Thoracic aorta (tissue), 2 donors: ENCODE results near the gene IL17RA. TPM values are rescaled to one million over a fixed set of nuclear protein-coding genes. Genes with fewer than 3 reads are reported as not detected.
"Not testable (repeated sequence)": the region's sequence is repeated elsewhere in the genome, so short reads cannot be mapped to it uniquely, and the experiment has no call there.

Experiments
- ATAC-seq: fragments of 150-250 bp; one replicate; pipeline ENCODE4 v1.8.0; 2017; ENCODE audit warnings: low read depth; ENCODE audit not compliant: insufficient number of reproducible peaks, low FRiP score
- DNase-seq: peaks from one replicate; pipeline ENCODE4 v3.0.0-alpha.2; 2020; ENCODE audit warnings: low spot score
- H3K27ac ChIP-seq, 2 donors: fragments of 200-600 bp; sonication (generic); 1 replicate in 1 of 2; 2 replicates in 1 of 2; pipeline ENCODE4 v1.5.1; 2016; ENCODE audit warnings: mild to moderate bottlenecking in 2 of 2, moderate library complexity in 2 of 2
- H3K27me3 ChIP-seq: fragments of 200-600 bp; sonication (generic); replicated peaks from 2 replicates; pipeline ENCODE4 v1.6.0; 2016; ENCODE audit warnings: mild to moderate bottlenecking; ENCODE audit not compliant: insufficient read depth
- H3K36me3 ChIP-seq: fragments of 200-600 bp; sonication (generic); one replicate; pipeline ENCODE4 v1.5.1; 2016
- H3K4me1 ChIP-seq, 2 donors: fragments of 200-600 bp; sonication (generic); 1 replicate in 1 of 2; 2 replicates in 1 of 2; pipeline versions ENCODE4 v1.5.1 to v1.6.0; 2016; ENCODE audit warnings: low read depth in 2 of 2, mild to moderate bottlenecking in 1 of 2; ENCODE audit not compliant: control insufficient read depth in 1 of 2
- H3K4me3 ChIP-seq: fragments of 200-600 bp; sonication (generic); 2 replicates; pipeline ENCODE4 v1.5.1; 2016; ENCODE audit warnings: mild to moderate bottlenecking
- H3K9me3 ChIP-seq: fragments of 200-600 bp; sonication (generic); 2 replicates; pipeline ENCODE4 v1.5.1; 2016
- total RNA-seq, 2 donors: library from RNA; depleted of rRNA; stranded (reverse); fragments of >200 nt; gene quantifications; one replicate each; pipeline versions ENCODE4 v1.1.0 to v1.2.3, GENCODE V29; 2016
- TF ChIP-seq, protein P1 (sequence below): fragments of 200-600 bp; sonication (generic); IDR thresholded peaks from one replicate; pipeline ENCODE4 v1.5.1; 2019; ENCODE audit warnings: antibody characterized with exemption

Gene IL17RA, protein sequence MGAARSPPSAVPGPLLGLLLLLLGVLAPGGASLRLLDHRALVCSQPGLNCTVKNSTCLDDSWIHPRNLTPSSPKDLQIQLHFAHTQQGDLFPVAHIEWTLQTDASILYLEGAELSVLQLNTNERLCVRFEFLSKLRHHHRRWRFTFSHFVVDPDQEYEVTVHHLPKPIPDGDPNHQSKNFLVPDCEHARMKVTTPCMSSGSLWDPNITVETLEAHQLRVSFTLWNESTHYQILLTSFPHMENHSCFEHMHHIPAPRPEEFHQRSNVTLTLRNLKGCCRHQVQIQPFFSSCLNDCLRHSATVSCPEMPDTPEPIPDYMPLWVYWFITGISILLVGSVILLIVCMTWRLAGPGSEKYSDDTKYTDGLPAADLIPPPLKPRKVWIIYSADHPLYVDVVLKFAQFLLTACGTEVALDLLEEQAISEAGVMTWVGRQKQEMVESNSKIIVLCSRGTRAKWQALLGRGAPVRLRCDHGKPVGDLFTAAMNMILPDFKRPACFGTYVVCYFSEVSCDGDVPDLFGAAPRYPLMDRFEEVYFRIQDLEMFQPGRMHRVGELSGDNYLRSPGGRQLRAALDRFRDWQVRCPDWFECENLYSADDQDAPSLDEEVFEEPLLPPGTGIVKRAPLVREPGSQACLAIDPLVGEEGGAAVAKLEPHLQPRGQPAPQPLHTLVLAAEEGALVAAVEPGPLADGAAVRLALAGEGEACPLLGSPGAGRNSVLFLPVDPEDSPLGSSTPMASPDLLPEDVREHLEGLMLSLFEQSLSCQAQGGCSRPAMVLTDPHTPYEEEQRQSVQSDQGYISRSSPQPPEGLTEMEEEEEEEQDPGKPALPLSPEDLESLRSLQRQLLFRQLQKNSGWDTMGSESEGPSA
- total RNA-seq, result 10 to 100 TPM; 28.4 to 34.1 TPM

DNA sequence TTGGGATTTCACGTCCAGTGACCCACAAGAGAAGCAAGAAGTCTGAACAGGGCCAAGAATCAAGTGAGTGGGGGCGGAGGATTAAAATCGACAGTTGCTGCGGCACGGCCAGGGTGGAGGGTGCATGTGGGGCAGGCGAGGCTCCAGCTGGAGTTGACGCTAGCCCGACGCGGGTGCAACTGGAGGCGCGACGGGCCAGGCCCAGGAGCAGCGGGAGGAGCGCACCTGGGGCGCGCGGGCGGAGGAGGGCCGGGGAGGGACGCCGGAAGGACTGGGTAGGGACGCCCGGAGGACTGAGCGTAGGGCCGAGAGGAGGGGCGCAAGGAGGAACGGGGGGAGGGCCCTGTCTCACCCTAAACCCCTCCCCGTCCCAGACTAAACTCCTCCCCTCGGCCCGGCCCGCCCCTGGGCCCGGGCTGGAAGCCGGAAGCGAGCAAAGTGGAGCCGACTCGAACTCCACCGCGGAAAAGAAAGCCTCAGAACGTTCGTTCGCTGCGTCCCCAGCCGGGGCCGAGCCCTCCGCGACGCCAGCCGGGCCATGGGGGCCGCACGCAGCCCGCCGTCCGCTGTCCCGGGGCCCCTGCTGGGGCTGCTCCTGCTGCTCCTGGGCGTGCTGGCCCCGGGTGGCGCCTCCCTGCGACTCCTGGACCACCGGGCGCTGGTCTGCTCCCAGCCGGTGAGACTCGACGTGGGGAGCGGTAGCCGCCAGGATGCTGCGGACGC, at the start of gene IL17RA:
IL17RA (plus strand) TSS at position 447 of the 723 bp plus-strand sequence; CDS start at position 539, 92 bp downstream.
- TF ChIP-seq, protein P1, sequence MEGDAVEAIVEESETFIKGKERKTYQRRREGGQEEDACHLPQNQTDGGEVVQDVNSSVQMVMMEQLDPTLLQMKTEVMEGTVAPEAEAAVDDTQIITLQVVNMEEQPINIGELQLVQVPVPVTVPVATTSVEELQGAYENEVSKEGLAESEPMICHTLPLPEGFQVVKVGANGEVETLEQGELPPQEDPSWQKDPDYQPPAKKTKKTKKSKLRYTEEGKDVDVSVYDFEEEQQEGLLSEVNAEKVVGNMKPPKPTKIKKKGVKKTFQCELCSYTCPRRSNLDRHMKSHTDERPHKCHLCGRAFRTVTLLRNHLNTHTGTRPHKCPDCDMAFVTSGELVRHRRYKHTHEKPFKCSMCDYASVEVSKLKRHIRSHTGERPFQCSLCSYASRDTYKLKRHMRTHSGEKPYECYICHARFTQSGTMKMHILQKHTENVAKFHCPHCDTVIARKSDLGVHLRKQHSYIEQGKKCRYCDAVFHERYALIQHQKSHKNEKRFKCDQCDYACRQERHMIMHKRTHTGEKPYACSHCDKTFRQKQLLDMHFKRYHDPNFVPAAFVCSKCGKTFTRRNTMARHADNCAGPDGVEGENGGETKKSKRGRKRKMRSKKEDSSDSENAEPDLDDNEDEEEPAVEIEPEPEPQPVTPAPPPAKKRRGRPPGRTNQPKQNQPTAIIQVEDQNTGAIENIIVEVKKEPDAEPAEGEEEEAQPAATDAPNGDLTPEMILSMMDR, result no peak
- peaks cover 13 to 24% of the 10 kb centered on the region in 2 donors for H3K4me1 ChIP-seq
- H3K27ac ChIP-seq, result peak within 1 kb of the TSS; percentile 82 to 89
- H3K36me3 ChIP-seq, result no peaks in the 10 kb centered on the region
- DNase-seq (peak; percentile 51), ATAC-seq (peak; percentile 83)
- H3K4me3 ChIP-seq, result peak within 1 kb of the TSS; percentile 98
- no peaks in the 10 kb centered on the region for H3K9me3 ChIP-seq
- no peaks in the 10 kb centered on the region for H3K27me3 ChIP-seq

DNA sequence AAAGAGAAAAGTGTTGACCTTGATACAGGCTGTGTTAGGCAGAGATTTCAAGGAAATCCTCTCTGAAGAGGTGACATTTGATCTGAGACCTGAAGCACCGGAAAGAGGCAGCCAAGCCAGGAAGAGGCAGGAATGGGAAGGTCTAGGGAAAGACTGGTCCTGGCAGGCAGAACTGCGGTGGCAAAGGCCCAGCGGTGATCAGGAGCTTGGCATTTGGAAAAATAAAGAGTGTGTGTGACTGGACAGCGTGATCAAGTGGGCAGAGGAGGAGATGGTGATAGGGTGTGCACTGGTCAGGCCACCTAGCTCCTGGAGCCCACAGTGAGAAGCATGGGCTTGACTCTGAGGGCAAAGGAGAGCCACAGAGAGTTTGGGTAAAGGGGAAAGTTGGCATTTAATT, 49.6 kb upstream of the IL17RA start:
- H3K4me1 ChIP-seq, result no peaks in the 10 kb centered on the region
- H3K36me3 ChIP-seq, result no peaks in the 10 kb centered on the region
- no peak overlapping the region for H3K27ac ChIP-seq
- peaks cover 4% of the 10 kb centered on the region for H3K27me3 ChIP-seq
- TF ChIP-seq, protein P1, result no peak
- DNase-seq (no peak), ATAC-seq (no peak)
- no peak overlapping the region for H3K4me3 ChIP-seq
- no peaks in the 10 kb centered on the region for H3K9me3 ChIP-seq

DNA sequence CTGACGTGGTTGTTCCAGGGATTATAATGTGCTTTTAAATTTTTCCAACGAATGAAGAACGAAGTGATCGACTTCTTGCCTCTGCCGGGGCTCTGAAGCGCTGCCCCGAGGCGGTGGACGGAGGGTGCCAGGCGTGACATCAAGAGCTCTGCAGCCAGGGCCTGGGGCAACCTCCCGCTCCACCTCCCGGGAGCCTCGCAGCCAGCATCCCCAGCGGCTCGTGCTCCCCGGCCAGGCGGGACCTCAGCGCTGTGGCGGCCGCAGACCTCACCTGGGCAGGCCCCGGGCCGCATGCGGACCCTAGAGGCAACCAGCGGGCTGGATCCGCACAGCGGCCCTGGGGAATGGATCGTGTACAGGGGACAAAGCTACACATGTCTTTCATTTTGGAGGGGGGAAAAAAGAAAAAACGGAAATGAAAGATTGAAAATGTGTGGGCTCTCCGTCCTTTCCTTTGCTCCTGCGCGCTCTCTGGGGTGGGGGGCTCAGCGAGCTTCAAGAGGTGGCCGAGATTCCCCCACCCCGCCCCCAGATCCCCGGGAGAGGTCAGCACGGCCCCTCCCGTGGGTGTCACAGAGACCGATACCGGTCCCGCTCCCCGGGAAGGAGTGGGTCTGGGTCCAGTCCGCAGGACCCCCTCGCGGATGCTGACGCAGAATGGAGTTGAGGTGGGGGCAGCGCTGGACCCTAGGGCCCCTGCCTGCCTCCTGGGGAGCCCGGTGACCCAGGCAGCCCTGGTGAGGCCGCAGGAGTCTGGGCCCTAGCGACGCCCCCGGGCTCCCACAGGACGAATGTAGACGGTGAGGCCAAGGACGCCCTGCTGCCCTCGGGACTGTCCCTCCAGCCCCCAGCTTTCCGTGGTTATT, 48.6 kb upstream of the IL17RA start:
- DNase-seq, H3K4me1 ChIP-seq, H3K27me3 ChIP-seq, H3K9me3 ChIP-seq, H3K36me3 ChIP-seq, H3K27ac ChIP-seq, ATAC-seq: not testable (repeated sequence)
- H3K4me3 ChIP-seq, result peak overlapping the region; percentile 62

DNA sequence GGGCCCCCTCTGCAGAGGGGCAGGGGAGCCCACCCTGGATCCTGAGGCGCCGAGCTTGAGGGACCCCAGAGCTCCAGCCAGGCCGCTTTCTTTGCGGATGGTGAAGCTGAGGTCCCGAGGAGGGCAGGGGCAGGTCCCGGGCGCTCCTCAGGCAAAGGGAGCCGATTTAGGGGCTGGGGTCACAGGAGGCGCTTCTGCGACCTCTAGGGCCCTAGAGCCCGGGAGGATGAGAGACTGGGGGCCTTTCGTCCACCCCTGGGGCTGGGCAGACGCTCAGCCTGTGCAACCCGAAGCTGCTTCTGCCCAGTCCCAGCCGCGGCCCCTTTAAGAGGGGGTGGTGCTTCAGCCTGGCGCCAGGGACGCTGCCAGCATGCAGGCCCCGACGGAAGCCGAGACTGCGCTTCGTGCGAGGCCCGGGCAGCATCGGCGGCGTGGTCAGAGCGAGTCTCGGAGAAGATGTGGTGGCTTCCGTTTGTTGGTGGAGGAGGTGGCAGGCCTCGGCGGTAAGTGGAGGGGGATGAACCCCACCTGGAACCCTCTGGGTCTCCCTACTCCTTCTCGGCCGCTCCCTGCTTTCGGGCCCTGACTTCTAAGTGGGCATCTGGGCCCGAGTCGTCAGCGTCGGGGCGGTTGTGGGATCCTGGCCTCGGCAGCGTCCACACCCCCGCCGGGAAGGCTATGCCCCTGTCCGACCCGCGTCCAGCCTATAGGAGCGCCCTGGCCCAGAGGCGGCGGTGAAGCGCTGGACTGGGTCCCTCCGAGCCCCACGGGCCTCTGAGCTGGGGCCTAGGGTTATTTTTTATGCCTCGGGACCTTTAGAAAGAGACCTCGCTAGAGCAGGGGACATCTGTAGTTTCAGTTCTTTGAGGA, 47.7 kb upstream of the IL17RA start:
- not testable (repeated sequence) for ATAC-seq, H3K4me1 ChIP-seq, H3K9me3 ChIP-seq, H3K27me3 ChIP-seq, DNase-seq, H3K36me3 ChIP-seq, H3K27ac ChIP-seq
- peak overlapping the region; percentile 62 for H3K4me3 ChIP-seq

DNA sequence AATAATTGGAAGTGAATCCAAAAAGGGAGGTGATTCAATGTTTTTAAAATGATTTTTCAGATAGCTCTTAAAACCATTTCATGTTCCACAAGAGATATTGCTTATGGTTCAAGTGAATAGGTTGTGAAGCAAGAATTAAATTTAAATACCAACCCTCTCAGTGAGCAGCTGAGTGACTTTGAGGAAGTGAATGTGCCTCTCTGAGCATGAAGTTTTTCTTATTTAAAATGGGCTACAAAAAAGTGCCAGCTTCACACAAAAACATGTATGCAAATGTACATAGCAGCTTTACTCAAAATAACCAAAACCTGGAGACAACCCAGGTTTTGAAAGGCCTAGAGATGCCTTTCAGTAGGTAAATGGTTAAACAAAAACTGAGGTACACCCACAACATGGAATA, 41.3 kb upstream of the IL17RA start:
- Histone ChIP-seq H3K9me3 (no peaks in the 10 kb centered on the region), H3K27ac (no peak overlapping the region), H3K4me3 (no peak overlapping the region), H3K4me1 (no peaks in the 10 kb centered on the region), H3K27me3 (no peaks in the 10 kb centered on the region), H3K36me3 (no peaks in the 10 kb centered on the region)
- TF ChIP-seq, protein P1, result no peak
- DNase-seq, result no peak
- no peak for ATAC-seq
